ENCODE data around the gene PLET1. TPM values are rescaled to one million over a fixed set of nuclear protein-coding genes. Genes with fewer than 3 reads are reported as not detected.

PLET1 gene
- total and polyA plus RNA-seq, 2 of the 4 experiments (the other 2 are of a cell fraction) = not detected

DNA sequence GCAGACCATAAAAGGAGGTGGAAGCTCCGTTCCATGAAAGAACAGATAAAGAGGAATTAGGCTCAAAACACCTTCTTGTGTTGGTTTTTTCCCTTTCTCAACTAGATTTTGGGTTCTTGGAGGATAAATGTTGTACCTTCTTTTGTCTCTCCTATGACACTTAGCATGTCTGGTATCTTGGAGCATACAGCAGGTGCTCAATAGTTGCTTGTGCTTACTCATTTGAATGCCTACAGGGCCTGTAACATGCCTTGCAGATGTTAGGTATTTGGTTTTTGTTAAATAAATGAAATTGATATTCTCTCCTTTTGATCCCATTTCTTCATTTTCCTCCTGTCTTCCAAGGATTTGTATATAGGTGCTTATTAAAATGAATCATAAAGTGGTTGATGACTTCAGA, 16.4 kb upstream of the PLET1 start:
- no peak overlapping the region for H4K91ac ChIP-seq (ENCODE audit: insufficient read depth, low read depth, low read length)
- H3K9me1 ChIP-seq (ENCODE audit: insufficient read depth, low read length) = no peaks in the 10 kb centered on the region
- H3K4ac ChIP-seq (ENCODE audit: low read depth, low read length) = no peak overlapping the region
- POLR2A ChIA-PET (ENCODE audit: unreplicated experiment) = no interaction called here
- H3K79me1 ChIP-seq (ENCODE audit: low read depth in 1 of 2, low read length in 2 of 2) = no peaks in the 10 kb centered on the region
- DNase-seq (no peak), ATAC-seq (ENCODE audit: low read depth) (no peak)
- no peaks in the 10 kb centered on the region for H4K20me1 ChIP-seq (ENCODE audit: insufficient read depth, low read length)
- H3K27me3 ChIP-seq (ENCODE audit: control insufficient read depth, insufficient read depth, low read length) = 0 out of 2 replicates have a peak, but pooled peaks cover 5% of the 10 kb centered on the region
- WGBS, 2 experiments (ENCODE audit: extremely low coverage in 2 of 2, insufficient read length in 1 of 2) = no CpG with 5 or more reads among the region's 1 CpG
- no peak overlapping the region; the same call in 1 of the 2 replicates for H2BK120ac ChIP-seq (ENCODE audit: low read depth, low read length)
- BruUV-seq (replicated peaks) = no TSS peak
- dilution Hi-C loops (cut with HindIII; ENCODE audit: low sequenced_read_pairs, unreplicated experiment) (no loop called here), intact Hi-C loops (cut with micrococcal nuclease) (loop anchor here (5.0 kb wide), 1 partner anchor 345 kb away; no protein-coding TSS in a partner anchor), in situ Hi-C loops (cut with MboI; ENCODE audit: low sequenced_read_pairs) (loop anchor here (10.0 kb wide), 1 partner anchor 162 kb away; no protein-coding TSS in a partner anchor)
- no peak overlapping the region for H3K23ac ChIP-seq (ENCODE audit: low read depth, low read length)
- no peak overlapping the region for H2AK5ac ChIP-seq (ENCODE audit: low read depth, low read length)
- H4K5ac ChIP-seq (ENCODE audit: low read depth, low read length) = no peak overlapping the region
- H2BK20ac ChIP-seq (ENCODE audit: low read depth, low read length) = peak overlapping the region; percentile 32; the same call in 1 of the 2 replicates
- H2AK9ac ChIP-seq (replicated peaks; ENCODE audit: low read depth, low read length, poor library complexity) = no peak overlapping the region
- H3K14ac ChIP-seq (replicated peaks; ENCODE audit: low read depth, low read length) = no peak overlapping the region
- no peak overlapping the region for H3K18ac ChIP-seq (ENCODE audit: low read depth, low read length)
- H3K4me2 ChIP-seq (ENCODE audit: low read depth, low read length) = no peak overlapping the region
- no peaks in the 10 kb centered on the region for H3K36me3 ChIP-seq (ENCODE audit: control insufficient read depth, insufficient read depth, low read length)
- H3K9me3 ChIP-seq (ENCODE audit: control insufficient read depth, insufficient read depth, low read length) = no peaks in the 10 kb centered on the region
- H2BK15ac ChIP-seq (ENCODE audit: low read depth, low read length) = 0 out of 3 replicates have a peak overlapping the region, but pooled peaks have one; percentile 23
- no peak overlapping the region for H3K4me3 ChIP-seq (ENCODE audit: insufficient read depth, low read depth, low read length)
- H3K9ac ChIP-seq (ENCODE audit: low read depth, low read length) = no peak overlapping the region
- no peak for TF ChIP-seq RCOR1 (IDR thresholded peaks at IDR 0.05; ENCODE audit: insufficient replicate concordance, low read length)
- no peak for TF ChIP-seq FOS (IDR thresholded peaks at IDR 0.05; ENCODE audit: low read depth, low read length)
- TF ChIP-seq, protein P1, sequence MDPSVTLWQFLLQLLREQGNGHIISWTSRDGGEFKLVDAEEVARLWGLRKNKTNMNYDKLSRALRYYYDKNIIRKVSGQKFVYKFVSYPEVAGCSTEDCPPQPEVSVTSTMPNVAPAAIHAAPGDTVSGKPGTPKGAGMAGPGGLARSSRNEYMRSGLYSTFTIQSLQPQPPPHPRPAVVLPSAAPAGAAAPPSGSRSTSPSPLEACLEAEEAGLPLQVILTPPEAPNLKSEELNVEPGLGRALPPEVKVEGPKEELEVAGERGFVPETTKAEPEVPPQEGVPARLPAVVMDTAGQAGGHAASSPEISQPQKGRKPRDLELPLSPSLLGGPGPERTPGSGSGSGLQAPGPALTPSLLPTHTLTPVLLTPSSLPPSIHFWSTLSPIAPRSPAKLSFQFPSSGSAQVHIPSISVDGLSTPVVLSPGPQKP (IDR thresholded peaks at IDR 0.05; ENCODE audit: borderline replicate concordance, low read depth, low read length) = no peak
- TF ChIP-seq RAD21 (IDR thresholded peaks at IDR 0.05; ENCODE audit: low read length) = no peak
- no peak for TF ChIP-seq MAFK (IDR thresholded peaks at IDR 0.05; ENCODE audit: low read depth, low read length)
- no peak for TF ChIP-seq NFE2L2 (IDR thresholded peaks at IDR 0.05; ENCODE audit: low read depth, low read length)
- TF ChIP-seq BHLHE40 (IDR thresholded peaks at IDR 0.05; ENCODE audit: low read depth, low read length) = no peak
- no peak for TF ChIP-seq MXI1 (IDR thresholded peaks at IDR 0.05; ENCODE audit: borderline replicate concordance, low read depth, low read length)
- H3K4me1 ChIP-seq (ENCODE audit: control insufficient read depth, insufficient read depth, low read length) = peaks cover 2% of the 10 kb centered on the region
- CTCF ChIA-PET = no interaction called here
- no peak overlapping the region for H2AFZ ChIP-seq (replicated peaks; ENCODE audit: low read length, poor library complexity)
- no peak overlapping the region for H3K27ac ChIP-seq (ENCODE audit: insufficient read depth, low read length)
- no peak overlapping the region for H3K56ac ChIP-seq (ENCODE audit: extremely low read depth, insufficient read depth, low read length)
- H4K8ac ChIP-seq (ENCODE audit: low read depth in 2 of 2, low read length in 2 of 2) = no peak overlapping the region
- H2BK5ac ChIP-seq (ENCODE audit: low read depth, low read length, poor library complexity, severe bottlenecking) = no peak overlapping the region
